ENCODE data around the gene CNOT4.

Gene CNOT4

DNA sequence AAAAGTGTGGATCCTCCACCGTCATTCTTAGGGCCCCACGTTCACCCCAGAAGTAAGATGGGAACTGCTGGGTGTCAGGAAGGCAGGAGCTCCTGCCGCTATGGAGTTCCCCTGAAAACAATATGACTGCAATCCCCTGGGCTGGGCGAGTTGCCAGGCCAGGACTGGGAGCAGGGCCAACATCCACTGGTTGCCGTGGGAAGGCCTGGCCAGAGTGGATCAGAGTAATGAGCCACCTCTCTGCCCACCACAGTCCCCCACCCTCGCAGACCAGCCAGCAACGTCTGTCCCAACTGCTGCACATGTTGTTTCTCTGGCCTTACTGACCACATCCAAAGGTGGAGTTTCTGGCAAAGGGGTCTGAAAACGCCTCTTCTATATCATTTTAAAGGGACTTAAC lies 189.6 kb downstream of the CNOT4 start:
- TF ChIP-seq CTCF (IDR thresholded peaks at IDR 0.05): no peak

DNA sequence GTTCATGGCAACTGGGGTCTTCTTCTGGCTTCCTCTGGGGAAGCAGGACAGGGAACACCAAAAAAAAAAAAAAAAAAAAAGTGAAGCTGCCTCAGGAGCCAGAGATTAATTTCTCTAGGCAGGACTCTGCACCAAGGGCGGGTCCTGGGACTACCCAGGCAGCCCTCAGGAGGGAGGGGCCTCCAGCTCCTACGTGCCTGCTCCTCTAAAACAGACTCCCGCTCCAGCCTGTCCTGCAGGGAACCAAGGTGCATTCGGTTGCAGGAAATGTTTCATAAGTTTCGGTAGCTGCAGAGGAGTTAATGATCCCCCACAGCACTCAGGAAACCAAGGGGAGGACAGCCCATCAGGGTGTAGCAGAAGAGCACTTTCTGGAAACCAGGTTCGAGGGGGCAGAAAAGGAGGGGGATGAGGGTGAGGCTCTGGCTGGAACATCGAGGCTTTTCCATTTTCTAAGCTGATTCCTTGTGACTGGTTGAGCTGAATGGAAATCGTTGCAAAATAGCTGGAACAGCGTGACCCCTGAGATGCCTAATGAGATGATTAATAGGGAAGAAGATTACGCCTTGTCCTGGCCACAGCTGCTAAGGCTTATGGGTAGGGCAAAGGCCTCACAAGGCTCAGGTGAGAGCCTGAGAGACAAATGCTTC lies 192.1 kb downstream of the CNOT4 start:
- no peak for TF ChIP-seq CTCF (IDR thresholded peaks at IDR 0.05)

- no peak for TF ChIP-seq CTCF (IDR thresholded peaks at IDR 0.05)
Measured at GRCh38 chr7:135316648-135317313, 193.1 kb downstream of the CNOT4 start.

DNA sequence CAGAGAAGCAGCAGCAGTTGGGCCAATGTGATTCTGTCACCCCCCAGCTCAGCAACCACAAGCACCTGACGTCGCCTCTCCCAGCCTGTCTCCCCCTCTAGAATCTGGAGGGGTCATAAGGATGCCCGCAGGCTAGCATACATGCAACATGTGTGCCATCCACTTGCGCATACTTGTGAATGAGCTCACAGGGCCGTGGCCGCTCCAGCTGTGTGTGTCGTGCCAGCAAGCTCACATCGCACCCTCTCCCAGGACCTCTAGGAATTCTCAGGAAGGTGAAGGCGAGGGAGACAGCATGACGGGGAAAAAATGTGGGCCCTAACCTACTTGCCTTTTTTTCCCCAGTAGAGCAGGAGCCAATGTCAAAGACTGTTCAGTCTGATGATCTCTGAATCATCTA lies 195.9 kb downstream of the CNOT4 start:
- no peak for TF ChIP-seq CTCF (IDR thresholded peaks at IDR 0.05)

Measured in LNCAP (cell line).